Dendritic cell treated with granulocyte-macrophage colony-stimulating factor and Interleukin-4, amounts not matched to agents 40 ng/mL and 50 ng/mL, for 4 days (primary cell): ENCODE results near the gene KLHL30.
A peak's percentile ranks its signal among the peaks of the same experiment; 100 is the strongest.

Source experiments
- H3K27ac Mint-ChIP-seq: one replicate; pipeline ENCODE4 v1.8.0; 2022; ENCODE audit warnings: mild to moderate bottlenecking, mixed read lengths
- H3K27me3 Mint-ChIP-seq: one replicate; pipeline ENCODE4 v1.8.0; 2022; ENCODE audit warnings: mild to moderate bottlenecking, mixed read lengths
- H3K36me3 Mint-ChIP-seq: one replicate; pipeline ENCODE4 v1.8.0; 2022; ENCODE audit warnings: low read depth, mixed read lengths
- H3K4me1 Mint-ChIP-seq: one replicate; pipeline ENCODE4 v1.8.0; 2022; ENCODE audit warnings: low read depth, mixed read lengths
- H3K4me3 Mint-ChIP-seq: one replicate; pipeline ENCODE4 v1.8.0; 2022; ENCODE audit warnings: mild to moderate bottlenecking, moderate library complexity, mixed read lengths
- H3K9me3 Mint-ChIP-seq: one replicate; pipeline ENCODE4 v1.8.0; 2022; ENCODE audit warnings: mixed read lengths
- intact Hi-C: fragments of 100-400 bp; cut with micrococcal nuclease; formaldehyde crosslinking; loops from one replicate; pipeline ENCODE4 v1.15.0; 2022

The KLHL30 gene

DNA sequence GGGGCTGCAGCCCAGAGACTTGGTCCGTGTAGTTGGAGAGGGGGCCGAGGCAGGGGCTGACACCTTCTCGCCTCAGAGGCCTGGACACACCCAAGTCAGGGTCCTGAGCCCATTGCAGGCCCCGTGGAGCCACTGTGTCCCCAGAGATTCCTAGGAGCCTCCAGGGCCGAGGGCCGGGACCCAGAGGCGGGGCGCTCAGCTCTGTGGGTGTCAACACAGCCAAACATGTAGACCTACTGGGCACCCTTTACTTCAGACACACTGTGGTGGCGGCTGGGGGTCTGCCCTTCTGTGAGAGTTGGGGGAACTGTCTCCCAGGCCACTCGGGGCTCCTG lies 38.8 kb upstream of the KLHL30 start:
- intact Hi-C loops: no loop called here
- Mint-ChIP-seq H3K4me3 (peak overlapping the region; percentile 28), H3K9me3 (no peaks in the 10 kb centered on the region), H3K4me1 (peaks cover 63% of the 10 kb centered on the region), H3K36me3 (peaks cover 22% of the 10 kb centered on the region), H3K27ac (peak overlapping the region; percentile 97), H3K27me3 (no peaks in the 10 kb centered on the region)

DNA sequence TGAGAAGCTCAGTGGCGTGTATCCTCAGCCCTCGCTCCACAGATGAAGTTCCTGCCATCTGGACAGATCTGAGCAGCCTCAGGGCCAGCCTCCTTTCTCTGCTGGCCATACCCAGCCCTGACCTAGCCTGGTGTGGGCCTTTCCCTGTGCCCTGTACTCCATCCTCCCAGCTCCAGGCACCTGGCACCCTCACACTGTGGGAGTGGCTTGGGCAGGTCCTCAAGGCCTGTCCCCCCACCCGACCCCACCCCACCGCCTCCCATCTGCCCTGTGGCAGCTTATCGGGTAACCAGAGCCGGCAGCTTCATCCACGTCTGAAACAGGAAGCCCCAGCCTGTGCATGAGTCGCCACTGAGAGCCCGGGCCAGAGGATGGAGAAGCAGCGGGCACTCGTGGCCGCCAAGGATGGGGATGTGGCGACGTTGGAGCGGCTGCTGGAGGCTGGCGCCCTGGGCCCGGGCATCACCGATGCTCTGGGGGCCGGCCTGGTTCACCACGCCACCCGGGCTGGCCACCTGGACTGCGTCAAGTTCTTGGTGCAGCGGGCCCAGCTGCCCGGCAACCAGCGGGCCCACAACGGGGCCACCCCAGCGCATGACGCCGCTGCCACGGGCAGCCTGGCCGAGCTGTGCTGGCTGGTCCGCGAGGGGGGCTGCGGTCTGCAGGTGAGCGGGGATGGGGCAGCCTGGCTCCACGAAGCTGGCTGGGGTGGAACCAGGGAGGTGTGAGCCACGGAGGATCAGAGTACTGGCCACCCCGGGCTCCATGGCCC lies 38.2 kb upstream of the KLHL30 start, which contains the start of gene ESPNL:
ESPNL (plus strand) TSS at position 292 of the 772 bp plus-strand sequence; CDS start at position 372, 80 bp downstream.
- intact Hi-C loops: no loop called here
- Mint-ChIP-seq H3K36me3 (peaks cover 25% of the 10 kb centered on the region), H3K4me3 (peak within 1 kb of the TSS; percentile 39), H3K4me1 (peaks cover 69% of the 10 kb centered on the region), H3K27ac (peak within 1 kb of the TSS; percentile 97), H3K9me3 (no peaks in the 10 kb centered on the region), H3K27me3 (no peaks in the 10 kb centered on the region)

DNA sequence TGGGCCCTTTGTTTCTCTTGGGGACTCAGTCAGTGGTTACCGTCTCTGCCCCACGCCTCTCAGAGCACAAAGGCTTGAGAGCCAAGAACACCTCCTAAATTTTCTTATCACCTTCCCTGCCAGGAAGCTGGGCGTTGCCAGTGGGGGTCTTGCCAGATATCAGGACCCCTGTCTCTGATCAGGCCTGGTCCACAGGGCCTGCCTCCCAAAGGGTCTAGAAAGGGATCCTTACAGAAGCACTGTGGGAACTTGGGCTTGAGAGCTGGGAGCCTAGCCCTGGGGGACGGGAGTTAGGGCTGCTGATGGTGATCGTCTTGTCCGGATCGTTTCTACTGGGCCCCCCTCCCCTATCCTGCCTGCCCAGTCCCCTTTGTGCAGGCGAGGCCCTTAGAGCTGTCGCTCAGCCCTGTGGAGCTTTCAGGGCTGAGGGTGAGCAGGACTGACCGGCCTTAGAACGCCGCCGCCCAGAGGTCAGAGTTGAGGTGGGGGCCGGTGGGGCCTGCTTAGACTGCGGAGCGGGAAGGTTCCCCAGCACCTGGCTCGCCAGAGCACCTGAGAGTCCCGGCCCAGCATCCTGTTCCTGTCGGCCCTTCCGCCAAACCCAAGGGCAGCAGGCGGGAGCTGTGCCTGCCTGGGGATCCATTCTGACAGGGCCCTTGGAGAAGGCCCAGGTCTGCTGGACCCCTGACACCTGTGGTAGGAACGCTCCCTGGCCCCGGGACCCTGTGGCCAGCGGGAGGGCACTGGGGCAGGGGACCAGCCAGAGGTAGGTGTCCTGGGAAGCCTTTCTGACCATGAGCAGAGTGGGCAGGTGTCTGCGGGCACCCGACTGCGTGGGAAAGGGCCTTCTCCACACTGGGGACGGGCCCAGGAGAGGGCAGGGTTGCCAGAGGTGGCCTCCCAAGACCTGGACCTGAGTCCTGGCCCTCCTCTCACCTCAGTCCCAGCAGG lies 37.4 kb upstream of the KLHL30 start:
- H3K4me3 Mint-ChIP-seq: peak overlapping the region; percentile 39
- peak overlapping the region; percentile 97 for H3K27ac Mint-ChIP-seq
- intact Hi-C loops: no loop called here

DNA sequence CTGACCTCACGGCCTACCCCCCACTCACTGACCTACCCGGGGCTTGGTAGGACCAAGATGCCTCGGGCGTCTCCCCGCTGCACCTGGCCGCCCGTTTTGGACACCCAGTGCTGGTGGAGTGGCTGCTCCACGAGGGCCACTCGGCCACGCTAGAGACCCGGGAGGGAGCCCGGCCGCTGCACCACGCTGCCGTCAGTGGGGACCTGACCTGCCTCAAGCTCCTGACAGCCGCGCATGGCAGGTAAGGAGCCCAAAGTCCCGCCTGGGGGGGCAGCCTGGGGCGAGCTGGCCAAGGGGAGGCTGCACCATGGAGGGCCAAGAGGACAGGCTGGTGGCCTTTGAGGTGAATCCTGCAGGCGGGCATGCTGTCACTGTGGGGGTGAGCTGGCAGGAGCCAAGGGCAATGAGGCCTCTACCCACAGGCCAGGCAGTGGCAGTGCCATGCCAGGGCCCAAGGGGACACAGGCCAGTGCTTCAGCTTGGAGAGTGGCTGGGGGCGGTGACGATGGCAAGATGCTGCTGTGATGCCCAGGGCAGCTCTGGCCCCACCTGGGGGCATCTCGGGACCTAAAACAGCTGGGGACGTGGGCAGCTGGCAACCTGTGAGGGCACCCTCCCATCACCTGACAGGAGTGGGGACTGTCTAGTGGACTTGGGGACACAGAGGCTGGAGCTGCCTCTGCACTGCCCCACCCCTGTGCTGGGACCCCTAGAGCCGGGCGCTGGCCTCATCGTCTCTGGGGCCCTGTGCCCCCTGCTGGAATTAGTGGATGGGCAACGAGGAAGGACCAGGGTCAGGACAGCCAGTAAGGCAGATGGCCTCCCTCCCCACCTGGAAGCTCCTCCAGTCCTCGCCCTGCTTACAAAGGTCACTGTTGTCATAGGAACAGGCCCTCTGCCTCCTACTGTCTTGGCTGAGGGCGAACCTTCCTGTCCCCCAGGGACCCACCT lies 36.3 kb upstream of the KLHL30 start:
- H3K4me1 Mint-ChIP-seq: peaks cover 86% of the 10 kb centered on the region
- intact Hi-C loops: no loop called here
- no peak overlapping the region for H3K4me3 Mint-ChIP-seq
- no peaks in the 10 kb centered on the region for H3K9me3 Mint-ChIP-seq
- H3K27me3 Mint-ChIP-seq: no peaks in the 10 kb centered on the region
- peak overlapping the region; percentile 97 for H3K27ac Mint-ChIP-seq
- H3K36me3 Mint-ChIP-seq: peaks cover 19% of the 10 kb centered on the region

More for the DNA sequence above, 37.4 kb upstream of the KLHL30 start:
- Mint-ChIP-seq H3K36me3 (peaks cover 25% of the 10 kb centered on the region), H3K9me3 (no peaks in the 10 kb centered on the region), H3K4me1 (peaks cover 77% of the 10 kb centered on the region), H3K27me3 (no peaks in the 10 kb centered on the region)

DNA sequence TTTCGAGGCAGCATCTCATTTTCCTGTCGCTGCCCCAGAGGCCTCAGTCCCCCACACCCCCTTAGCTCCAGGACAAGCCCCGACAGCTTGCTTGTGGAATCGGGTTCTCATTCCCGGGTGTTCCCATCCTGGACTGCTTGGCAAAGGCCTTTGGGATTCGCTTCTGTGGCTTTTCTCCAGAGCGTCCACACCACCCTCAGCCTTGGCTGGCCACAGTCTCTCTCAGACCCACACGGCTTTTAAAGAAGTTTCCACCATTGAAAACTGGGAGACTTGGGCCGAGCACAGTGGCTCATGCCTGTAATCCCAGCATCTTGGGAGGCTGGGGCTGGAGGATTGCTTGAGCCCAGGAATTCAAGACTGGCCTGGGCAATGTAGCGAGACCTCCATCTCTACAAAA lies 35.6 kb upstream of the KLHL30 start:
- Mint-ChIP-seq H3K4me1 (peaks cover 86% of the 10 kb centered on the region), H3K27ac (peak overlapping the region; percentile 97), H3K4me3 (no peak overlapping the region), H3K27me3 (peaks cover 3% of the 10 kb centered on the region), H3K36me3 (peaks cover 19% of the 10 kb centered on the region), H3K9me3 (no peaks in the 10 kb centered on the region)
- intact Hi-C loops: no loop called here

DNA sequence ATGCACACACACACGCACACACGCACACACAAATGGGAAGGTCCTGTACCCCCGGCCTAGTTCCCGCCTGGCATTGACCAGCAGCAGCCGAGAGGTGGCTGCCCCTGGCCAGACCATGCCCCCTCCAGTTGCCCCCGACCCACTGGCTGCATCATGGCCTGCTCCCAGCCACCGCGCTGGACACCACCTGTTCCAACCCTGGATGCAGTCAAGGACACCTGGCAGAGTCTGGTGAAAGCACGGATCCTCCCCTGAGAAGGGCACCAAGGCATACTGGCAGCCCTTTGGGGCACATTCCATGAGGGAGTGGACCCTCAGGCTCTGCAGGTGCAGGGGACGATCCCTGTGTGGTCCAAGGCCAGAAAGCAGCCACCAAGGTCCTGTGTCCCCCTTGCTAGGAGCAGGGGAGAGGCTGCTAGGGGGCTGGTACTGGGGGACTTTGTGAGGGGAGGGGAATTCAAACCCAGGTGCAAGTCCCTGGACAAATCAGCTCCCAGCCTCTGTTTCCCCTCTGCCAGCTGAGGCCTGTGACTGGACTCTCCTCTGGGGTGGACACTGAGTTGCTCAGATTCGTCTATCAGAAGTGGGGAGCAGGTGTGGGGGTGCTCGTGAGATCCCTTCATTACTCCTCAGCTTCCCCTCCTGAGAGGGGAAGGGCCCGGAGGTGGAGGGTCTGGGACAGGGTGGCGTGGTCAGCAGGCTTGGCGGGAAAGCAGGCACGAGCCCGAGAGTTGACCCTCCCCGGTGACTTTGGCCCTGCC lies 34.8 kb upstream of the KLHL30 start:
- Mint-ChIP-seq H3K9me3 (no peaks in the 10 kb centered on the region), H3K27ac (peak overlapping the region; percentile 52), H3K4me1 (peaks cover 86% of the 10 kb centered on the region), H3K27me3 (peaks cover 3% of the 10 kb centered on the region), H3K4me3 (no peak overlapping the region), H3K36me3 (peaks cover 19% of the 10 kb centered on the region)
- intact Hi-C loops: no loop called here

DNA sequence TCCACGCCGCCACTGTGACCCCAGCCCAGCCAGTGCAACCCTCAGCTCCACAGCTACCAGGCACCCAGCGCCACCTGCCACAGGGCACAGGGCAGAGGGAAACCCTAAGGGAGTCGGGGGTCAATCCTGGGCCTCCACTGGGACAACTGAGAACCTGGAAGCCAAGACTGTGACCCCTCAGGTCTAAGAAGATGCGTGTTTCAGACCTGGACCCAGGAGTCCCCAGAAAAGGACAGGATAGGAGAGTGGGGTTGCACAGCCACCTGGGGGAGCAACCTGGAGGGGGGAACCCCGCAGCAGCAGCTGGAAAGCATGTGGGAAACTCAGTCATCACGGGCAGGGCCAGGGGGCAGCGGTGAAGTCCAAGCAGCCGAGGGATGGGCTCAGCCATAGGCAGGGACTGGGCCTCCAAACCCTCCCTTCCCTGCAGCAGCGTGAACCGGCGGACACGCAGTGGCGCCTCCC lies 34.2 kb upstream of the KLHL30 start:
- Mint-ChIP-seq H3K27me3 (peaks cover 3% of the 10 kb centered on the region), H3K4me1 (peaks cover 86% of the 10 kb centered on the region), H3K27ac (peak overlapping the region; percentile 52), H3K9me3 (no peaks in the 10 kb centered on the region), H3K4me3 (no peak overlapping the region), H3K36me3 (peaks cover 19% of the 10 kb centered on the region)
- intact Hi-C loops: no loop called here

DNA sequence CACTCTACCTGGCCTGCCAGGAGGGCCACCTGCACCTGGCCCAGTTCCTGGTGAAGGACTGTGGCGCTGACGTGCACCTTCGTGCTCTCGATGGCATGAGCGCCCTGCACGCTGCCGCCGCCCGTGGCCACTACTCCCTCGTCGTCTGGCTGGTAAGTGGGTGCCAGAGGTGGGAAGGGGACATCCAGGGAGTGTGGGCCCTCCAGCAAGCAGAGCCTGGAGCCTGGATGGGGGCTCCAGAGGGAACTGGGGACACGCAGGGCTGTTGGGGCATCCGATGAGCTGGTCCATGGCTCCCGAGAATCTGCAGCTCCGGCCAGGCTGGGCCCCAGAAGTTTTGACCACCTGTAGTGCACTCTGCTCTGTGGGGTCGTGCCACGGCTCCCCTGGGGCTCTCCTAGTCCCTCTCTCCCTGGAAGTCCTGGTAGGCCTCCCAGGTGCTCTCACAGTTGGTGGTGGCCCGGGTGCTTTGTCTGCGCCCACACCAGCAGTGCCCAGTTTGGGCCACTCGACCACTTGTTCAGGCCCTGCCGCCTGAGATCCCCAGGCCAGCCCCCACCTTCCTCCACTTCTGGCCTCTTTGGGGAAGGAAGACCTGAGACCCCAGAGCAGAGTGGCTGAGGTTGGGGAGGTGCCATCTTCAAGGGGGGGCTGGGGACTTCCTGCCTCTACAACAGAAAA lies 33.6 kb upstream of the KLHL30 start:
- Mint-ChIP-seq H3K9me3 (no peaks in the 10 kb centered on the region), H3K36me3 (peaks cover 19% of the 10 kb centered on the region), H3K4me1 (peaks cover 86% of the 10 kb centered on the region), H3K27ac (peak overlapping the region; percentile 82), H3K27me3 (peaks cover 3% of the 10 kb centered on the region), H3K4me3 (peak overlapping the region; percentile 48)
- intact Hi-C loops: no loop called here

DNA sequence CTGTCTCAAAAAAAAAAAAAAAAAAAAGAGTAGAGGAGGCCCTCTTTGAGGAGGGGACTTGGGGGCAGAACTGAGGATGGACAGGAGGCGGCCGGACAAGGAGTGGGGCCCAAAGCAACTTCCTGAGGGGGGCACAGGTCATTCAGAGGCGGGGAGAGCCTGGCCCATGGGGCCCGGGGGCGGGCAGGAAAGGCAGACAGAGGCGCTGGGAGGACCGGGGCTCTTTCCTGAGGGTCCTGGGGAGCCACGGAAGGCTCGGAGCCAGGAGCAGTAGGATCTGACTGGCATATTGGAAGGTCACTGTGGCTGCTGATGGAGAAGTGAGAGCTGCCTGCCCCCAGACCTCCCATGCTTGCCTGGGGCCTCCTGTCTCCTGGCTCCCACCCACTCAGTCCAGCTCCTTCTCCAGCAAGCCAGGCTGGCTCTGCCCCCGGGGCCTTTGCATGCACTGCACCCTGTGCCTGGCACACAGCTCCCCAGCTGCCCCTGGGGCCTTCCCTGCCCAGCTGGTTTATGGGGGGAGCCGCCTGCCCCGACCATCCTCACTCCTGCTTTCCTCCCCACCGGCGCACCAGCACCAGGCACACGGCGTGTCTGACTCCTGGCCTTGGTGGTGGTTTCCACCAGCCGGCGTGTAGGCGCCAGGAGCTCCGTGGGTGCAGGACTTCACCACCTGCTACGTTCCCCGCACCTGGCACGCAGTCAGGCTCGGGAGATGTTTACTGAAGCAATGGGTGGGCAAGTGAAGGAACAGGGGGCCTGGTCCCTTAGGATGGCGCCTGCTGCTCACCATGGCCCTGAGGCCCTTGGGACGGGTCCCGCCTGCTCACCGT lies 32.7 kb upstream of the KLHL30 start:
- Mint-ChIP-seq H3K4me3 (peak overlapping the region; percentile 48), H3K9me3 (no peaks in the 10 kb centered on the region), H3K27me3 (peaks cover 3% of the 10 kb centered on the region), H3K36me3 (peaks cover 19% of the 10 kb centered on the region), H3K27ac (peak overlapping the region; percentile 82), H3K4me1 (peaks cover 83% of the 10 kb centered on the region)
- intact Hi-C loops: loop anchor here (2.0 kb wide), 1 partner anchor 247 kb away; the partner anchor contains the start of gene RAMP1

DNA sequence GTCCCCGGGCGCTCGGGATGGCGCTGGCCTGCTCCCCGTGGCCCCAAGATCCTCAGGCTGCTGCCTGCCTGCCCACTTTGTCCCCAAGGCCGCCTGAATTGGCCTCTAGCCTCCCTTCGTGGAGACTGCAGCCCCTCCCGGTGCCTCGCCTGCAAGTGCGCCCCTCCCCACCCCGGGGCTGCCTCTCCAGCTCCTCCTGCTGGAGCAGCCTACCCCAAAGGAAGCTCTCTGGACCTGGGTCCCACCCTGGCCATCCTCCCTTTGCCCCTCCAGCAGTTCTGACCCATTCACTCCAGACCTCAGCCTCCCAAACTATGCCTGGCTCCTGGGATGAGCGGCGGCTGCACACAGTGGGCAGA lies 32.1 kb upstream of the KLHL30 start:
- Mint-ChIP-seq H3K4me3 (no peak overlapping the region), H3K36me3 (peaks cover 19% of the 10 kb centered on the region), H3K27ac (peak overlapping the region; percentile 52), H3K4me1 (peaks cover 77% of the 10 kb centered on the region), H3K27me3 (peaks cover 3% of the 10 kb centered on the region), H3K9me3 (peaks cover 4% of the 10 kb centered on the region)
- intact Hi-C loops: loop anchor here (2.0 kb wide), 1 partner anchor 248 kb away; the partner anchor contains the start of gene RAMP1

DNA sequence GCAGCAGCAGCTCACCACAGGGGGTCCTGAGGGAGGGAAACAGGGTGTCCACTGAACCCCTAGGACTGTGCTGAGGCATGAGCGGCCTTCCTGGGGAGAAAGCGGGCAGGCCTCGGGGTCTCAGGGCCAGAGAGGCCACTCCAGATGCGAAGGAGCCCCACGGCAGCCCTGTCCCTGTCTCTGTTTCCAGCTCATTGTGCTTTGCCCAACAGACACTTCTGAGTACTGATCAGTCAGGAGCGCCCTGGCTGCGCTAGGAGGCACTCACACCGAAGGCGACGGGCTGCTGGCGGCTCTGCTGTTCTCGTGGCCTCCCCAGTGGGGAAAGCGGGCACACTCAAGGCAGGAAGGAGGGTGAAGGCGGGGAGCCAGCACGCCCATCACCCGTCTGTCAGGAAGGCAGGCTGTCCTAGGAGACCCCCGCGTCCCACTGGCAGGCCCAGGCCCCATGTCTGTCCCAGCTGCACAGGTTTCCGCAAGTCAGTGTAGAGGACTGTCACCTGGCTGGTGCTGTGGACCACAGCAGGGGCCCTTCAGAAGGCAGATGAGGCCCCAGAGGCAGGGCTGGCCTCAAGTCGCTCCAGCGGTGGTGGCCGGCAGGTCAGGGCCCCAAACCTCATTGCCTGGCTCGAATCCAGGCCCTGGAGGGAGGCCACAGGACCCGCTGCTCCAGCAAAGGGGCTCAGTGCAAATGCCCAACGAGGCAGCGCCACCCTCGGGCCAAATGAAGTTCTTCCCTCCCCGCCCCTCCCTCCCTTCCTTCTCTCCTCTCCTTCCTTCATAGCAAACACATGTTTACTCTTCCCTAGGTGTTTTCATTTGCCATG lies 31.6 kb upstream of the KLHL30 start:
- peaks cover 3% of the 10 kb centered on the region for H3K27me3 Mint-ChIP-seq
- peaks cover 71% of the 10 kb centered on the region for H3K4me1 Mint-ChIP-seq
- peak overlapping the region; percentile 67 for H3K27ac Mint-ChIP-seq
- peak overlapping the region; percentile 67 for H3K4me3 Mint-ChIP-seq
- H3K9me3 Mint-ChIP-seq: peaks cover 8% of the 10 kb centered on the region
- peaks cover 19% of the 10 kb centered on the region for H3K36me3 Mint-ChIP-seq
- intact Hi-C loops: loop anchor here (2.0 kb wide), 1 partner anchor 248 kb away; the partner anchor contains the start of gene RAMP1
